ENCODE results near the gene CHRNB2.
"Not testable (repeated sequence)": the region's sequence is repeated elsewhere in the genome, so short reads cannot be mapped to it uniquely, and the experiment has no call there.

The CHRNB2 gene

DNA sequence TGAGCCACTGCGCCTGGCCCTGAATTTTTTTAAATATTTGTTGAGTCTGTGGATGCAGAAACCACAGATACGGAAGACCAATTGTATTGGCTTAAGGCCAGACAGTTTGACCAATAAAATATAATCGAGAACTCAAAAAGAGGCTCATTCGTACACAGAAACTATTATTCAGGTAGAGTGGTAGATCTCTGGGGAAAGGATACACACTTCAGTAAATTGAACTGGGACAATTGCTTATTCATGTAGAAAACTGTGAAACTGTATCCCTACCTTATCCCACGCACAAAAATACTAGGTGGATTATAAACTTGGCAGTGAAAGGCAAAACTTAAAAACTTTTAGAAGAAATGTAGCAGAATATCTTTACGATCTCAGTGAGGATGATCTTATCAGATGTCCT, 40.4 kb upstream of the CHRNB2 start (continued):
- TF ChIP-seq, protein P1, sequence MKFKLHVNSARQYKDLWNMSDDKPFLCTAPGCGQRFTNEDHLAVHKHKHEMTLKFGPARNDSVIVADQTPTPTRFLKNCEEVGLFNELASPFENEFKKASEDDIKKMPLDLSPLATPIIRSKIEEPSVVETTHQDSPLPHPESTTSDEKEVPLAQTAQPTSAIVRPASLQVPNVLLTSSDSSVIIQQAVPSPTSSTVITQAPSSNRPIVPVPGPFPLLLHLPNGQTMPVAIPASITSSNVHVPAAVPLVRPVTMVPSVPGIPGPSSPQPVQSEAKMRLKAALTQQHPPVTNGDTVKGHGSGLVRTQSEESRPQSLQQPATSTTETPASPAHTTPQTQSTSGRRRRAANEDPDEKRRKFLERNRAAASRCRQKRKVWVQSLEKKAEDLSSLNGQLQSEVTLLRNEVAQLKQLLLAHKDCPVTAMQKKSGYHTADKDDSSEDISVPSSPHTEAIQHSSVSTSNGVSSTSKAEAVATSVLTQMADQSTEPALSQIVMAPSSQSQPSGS (tag by site-specific recombination; IDR thresholded peaks at IDR 0.05; ENCODE audit: low read depth), result no peak

DNA sequence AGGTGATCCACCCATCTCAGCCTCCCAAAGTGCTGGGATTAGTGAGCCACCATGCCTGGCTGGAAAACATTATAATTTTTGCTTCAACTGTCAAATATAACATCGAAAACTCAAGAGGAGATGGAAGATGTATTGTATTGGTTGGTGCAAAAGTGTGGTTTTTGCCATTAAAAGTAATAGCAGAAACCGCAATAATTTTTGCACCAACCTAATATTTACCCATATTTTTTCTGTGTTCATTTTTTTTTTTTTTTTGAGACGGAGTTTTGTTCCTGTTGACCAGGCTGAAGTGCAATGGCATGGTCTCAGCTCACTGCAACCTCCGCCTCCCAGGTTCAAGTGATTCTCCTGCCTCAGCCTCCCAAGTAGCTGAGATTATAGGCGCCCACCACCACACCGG, 38.3 kb upstream of the CHRNB2 start:
- Histone ChIP-seq H3K4me3 (ENCODE audit: low read depth, low read length) (no peak overlapping the region), H3K27ac (ENCODE audit: extremely low read depth, low read depth, low read length) (no peak overlapping the region), H3K9me3 (ENCODE audit: control insufficient read depth, insufficient read depth, low read depth, low read length) (no peaks in the 10 kb centered on the region), H3K4me1 (ENCODE audit: control insufficient read depth, insufficient read depth, low read length) (no peaks in the 10 kb centered on the region), H3K36me3 (ENCODE audit: control insufficient read depth in 2 of 2, insufficient read depth in 1 of 2, low read length in 2 of 2) (no peaks in the 10 kb centered on the region)
- no peak for TF ChIP-seq ZNF48 (tag by site-specific recombination; IDR thresholded peaks at IDR 0.05)
- no peak for TF ChIP-seq ZNF274 (IDR thresholded peaks at IDR 0.05; ENCODE audit: low read length)
- no peak for TF ChIP-seq ZNF274 (tag by site-specific recombination; IDR thresholded peaks at IDR 0.05; ENCODE audit: borderline replicate concordance)
- TF ChIP-seq ZNF324 (tag by site-specific recombination; IDR thresholded peaks at IDR 0.05), result no peak
- no peak for TF ChIP-seq ZNF341 (tag by site-specific recombination; IDR thresholded peaks at IDR 0.05; ENCODE audit: low read depth)
- TF ChIP-seq, protein P2, sequence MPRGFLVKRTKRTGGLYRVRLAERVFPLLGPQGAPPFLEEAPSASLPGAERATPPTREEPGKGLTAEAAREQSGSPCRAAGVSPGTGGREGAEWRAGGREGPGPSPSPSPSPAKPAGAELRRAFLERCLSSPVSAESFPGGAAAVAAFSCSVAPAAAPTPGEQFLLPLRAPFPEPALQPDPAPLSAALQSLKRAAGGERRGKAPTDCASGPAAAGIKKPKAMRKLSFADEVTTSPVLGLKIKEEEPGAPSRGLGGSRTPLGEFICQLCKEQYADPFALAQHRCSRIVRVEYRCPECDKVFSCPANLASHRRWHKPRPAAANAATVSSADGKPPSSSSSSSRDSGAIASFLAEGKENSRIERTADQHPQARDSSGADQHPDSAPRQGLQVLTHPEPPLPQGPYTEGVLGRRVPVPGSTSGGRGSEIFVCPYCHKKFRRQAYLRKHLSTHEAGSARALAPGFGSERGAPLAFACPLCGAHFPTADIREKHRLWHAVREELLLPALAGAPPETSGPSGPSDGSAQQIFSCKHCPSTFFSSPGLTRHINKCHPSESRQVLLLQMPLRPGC (tag by site-specific recombination; IDR thresholded peaks at IDR 0.05), result no peak
- no peak for TF ChIP-seq ZNF416 (tag by site-specific recombination; IDR thresholded peaks at IDR 0.05)
- TF ChIP-seq, protein P3, sequence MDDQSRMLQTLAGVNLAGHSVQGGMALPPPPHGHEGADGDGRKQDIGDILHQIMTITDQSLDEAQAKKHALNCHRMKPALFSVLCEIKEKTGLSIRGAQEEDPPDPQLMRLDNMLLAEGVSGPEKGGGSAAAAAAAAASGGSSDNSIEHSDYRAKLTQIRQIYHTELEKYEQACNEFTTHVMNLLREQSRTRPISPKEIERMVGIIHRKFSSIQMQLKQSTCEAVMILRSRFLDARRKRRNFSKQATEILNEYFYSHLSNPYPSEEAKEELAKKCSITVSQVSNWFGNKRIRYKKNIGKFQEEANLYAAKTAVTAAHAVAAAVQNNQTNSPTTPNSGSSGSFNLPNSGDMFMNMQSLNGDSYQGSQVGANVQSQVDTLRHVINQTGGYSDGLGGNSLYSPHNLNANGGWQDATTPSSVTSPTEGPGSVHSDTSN (CRISPR knock-in tag; IDR thresholded peaks at IDR 0.05), result no peak
- TF ChIP-seq ZNF707 (tag by site-specific recombination; IDR thresholded peaks at IDR 0.05), result no peak
- no peak for TF ChIP-seq ZNF600 (tag by site-specific recombination; IDR thresholded peaks at IDR 0.05)
- no peak for TF ChIP-seq ZNF146 (tag by site-specific recombination; IDR thresholded peaks at IDR 0.05)
- TF ChIP-seq, protein P4, sequence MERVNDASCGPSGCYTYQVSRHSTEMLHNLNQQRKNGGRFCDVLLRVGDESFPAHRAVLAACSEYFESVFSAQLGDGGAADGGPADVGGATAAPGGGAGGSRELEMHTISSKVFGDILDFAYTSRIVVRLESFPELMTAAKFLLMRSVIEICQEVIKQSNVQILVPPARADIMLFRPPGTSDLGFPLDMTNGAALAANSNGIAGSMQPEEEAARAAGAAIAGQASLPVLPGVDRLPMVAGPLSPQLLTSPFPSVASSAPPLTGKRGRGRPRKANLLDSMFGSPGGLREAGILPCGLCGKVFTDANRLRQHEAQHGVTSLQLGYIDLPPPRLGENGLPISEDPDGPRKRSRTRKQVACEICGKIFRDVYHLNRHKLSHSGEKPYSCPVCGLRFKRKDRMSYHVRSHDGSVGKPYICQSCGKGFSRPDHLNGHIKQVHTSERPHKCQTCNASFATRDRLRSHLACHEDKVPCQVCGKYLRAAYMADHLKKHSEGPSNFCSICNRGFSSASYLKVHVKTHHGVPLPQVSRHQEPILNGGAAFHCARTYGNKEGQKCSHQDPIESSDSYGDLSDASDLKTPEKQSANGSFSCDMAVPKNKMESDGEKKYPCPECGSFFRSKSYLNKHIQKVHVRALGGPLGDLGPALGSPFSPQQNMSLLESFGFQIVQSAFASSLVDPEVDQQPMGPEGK (tag by site-specific recombination; IDR thresholded peaks at IDR 0.05), result no peak
- no peak for TF ChIP-seq PRDM1 (tag by site-specific recombination; IDR thresholded peaks at IDR 0.05)
- no peak for TF ChIP-seq IKZF3 (tag by site-specific recombination; IDR thresholded peaks at IDR 0.05)
- TF ChIP-seq ZNF391 (tag by site-specific recombination; IDR thresholded peaks at IDR 0.05; ENCODE audit: borderline replicate concordance, low read depth), result no peak
- TF ChIP-seq ZNF624 (tag by site-specific recombination; IDR thresholded peaks at IDR 0.05), result no peak
- TF ChIP-seq HOXC10 (CRISPR knock-in tag; IDR thresholded peaks at IDR 0.05), result no peak
- no peak for TF ChIP-seq ZNF777 (tag by site-specific recombination; IDR thresholded peaks at IDR 0.05; ENCODE audit: borderline replicate concordance)
- TF ChIP-seq, protein P5, sequence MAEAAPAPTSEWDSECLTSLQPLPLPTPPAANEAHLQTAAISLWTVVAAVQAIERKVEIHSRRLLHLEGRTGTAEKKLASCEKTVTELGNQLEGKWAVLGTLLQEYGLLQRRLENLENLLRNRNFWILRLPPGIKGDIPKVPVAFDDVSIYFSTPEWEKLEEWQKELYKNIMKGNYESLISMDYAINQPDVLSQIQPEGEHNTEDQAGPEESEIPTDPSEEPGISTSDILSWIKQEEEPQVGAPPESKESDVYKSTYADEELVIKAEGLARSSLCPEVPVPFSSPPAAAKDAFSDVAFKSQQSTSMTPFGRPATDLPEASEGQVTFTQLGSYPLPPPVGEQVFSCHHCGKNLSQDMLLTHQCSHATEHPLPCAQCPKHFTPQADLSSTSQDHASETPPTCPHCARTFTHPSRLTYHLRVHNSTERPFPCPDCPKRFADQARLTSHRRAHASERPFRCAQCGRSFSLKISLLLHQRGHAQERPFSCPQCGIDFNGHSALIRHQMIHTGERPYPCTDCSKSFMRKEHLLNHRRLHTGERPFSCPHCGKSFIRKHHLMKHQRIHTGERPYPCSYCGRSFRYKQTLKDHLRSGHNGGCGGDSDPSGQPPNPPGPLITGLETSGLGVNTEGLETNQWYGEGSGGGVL (tag by site-specific recombination; IDR thresholded peaks at IDR 0.05), result no peak
- no peak for TF ChIP-seq ZNF394 (tag by site-specific recombination; IDR thresholded peaks at IDR 0.05; ENCODE audit: borderline replicate concordance)
- CTCF ChIA-PET, result interaction anchor here (0.7 to 1.3 kb wide), 2 partner anchors 17 to 61 kb away, joined by 3 to 4 read pairs; no protein-coding TSS in a partner anchor
- POLR2A ChIA-PET, result no interaction called here

DNA sequence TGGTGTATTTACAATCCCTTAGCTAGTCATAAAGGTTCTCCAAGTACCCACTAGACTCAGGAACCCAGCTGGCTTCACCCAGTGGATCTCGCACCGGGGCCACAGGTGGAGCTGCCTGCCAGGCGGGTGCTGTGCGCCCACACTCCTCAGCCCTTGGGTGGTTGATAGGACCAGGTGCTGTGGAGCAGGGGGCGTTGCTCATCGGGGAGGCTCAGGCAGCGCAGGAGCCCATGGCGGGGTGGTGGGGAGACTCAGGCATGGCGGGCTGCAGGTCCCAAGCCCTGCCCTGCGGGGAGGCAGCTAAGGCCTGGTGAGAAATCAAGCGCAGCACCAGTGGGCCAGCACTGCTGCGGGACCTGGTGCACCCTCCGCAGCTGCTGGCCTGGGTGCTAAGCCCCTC, 35.6 kb upstream of the CHRNB2 start:
- POLR2A ChIA-PET; H3K27ac ChIP-seq (ENCODE audit: extremely low read depth, low read depth, low read length); H3K4me3 ChIP-seq (ENCODE audit: low read depth, low read length); H3K36me3 ChIP-seq (ENCODE audit: control insufficient read depth in 2 of 2, insufficient read depth in 1 of 2, low read length in 2 of 2); H3K4me1 ChIP-seq (ENCODE audit: control insufficient read depth, insufficient read depth, low read length); H3K9me3 ChIP-seq (ENCODE audit: control insufficient read depth, insufficient read depth, low read depth, low read length): not testable (repeated sequence)
- CTCF ChIA-PET, result interaction anchor here (0.6 to 1.1 kb wide), 2 partner anchors 15 to 605 kb away, joined by 3 to 6 read pairs; no protein-coding TSS in a partner anchor

Data from HEK293 (cell line).